ENCODE results near the gene FBXO22.

GRCh38 chr15:75903331-75904239 lies at the start of gene FBXO22:
- TF ChIP-seq CTCF (conservative IDR thresholded peaks at IDR 0.05 in 1 of 2, IDR thresholded peaks at IDR 0.05 in 1 of 2; ENCODE audit: extremely low read depth in 1 of 2, insufficient read depth in 1 of 2, low read depth in 1 of 2, low read length in 2 of 2) (no peak), EZH2 (IDR thresholded peaks at IDR 0.05; ENCODE audit: borderline replicate concordance, low read length) (no peak)
